Measurements from ENCODE around the gene TBX6.

TBX6 gene

GRCh38 chr16:30075503-30076275, 16.0 kb downstream of the TBX6 start, which contains the start of gene PPP4C:
PPP4C (plus strand) TSS chr16:30075994; CDS start chr16:30076378, 384 bp downstream.
- peak within 1 kb of the TSS; percentile 78 for H3K9ac ChIP-seq (ENCODE audit: low read length)
- peak within 1 kb of the TSS; percentile 82 for H3K4me2 ChIP-seq (ENCODE audit: low read length)
- peak within 1 kb of the TSS; percentile 93 for H3K27ac ChIP-seq (ENCODE audit: low read depth, low read length, poor library complexity, severe bottlenecking)
- no peak within 1 kb of the TSS for H2AFZ ChIP-seq (ENCODE audit: low read length)
- TF ChIP-seq EZH2 (IDR thresholded peaks at IDR 0.05; ENCODE audit: borderline replicate concordance, low read length) = no peak
- TF ChIP-seq, protein P1, sequence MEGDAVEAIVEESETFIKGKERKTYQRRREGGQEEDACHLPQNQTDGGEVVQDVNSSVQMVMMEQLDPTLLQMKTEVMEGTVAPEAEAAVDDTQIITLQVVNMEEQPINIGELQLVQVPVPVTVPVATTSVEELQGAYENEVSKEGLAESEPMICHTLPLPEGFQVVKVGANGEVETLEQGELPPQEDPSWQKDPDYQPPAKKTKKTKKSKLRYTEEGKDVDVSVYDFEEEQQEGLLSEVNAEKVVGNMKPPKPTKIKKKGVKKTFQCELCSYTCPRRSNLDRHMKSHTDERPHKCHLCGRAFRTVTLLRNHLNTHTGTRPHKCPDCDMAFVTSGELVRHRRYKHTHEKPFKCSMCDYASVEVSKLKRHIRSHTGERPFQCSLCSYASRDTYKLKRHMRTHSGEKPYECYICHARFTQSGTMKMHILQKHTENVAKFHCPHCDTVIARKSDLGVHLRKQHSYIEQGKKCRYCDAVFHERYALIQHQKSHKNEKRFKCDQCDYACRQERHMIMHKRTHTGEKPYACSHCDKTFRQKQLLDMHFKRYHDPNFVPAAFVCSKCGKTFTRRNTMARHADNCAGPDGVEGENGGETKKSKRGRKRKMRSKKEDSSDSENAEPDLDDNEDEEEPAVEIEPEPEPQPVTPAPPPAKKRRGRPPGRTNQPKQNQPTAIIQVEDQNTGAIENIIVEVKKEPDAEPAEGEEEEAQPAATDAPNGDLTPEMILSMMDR (IDR thresholded peaks at IDR 0.05; ENCODE audit: low read length) = no peak
- peaks cover 59% of the 10 kb centered on the region for H3K36me3 ChIP-seq (ENCODE audit: insufficient read depth, low read length)
- peaks cover 29% of the 10 kb centered on the region for H3K79me2 ChIP-seq (ENCODE audit: insufficient read depth, low read length)
- peak within 1 kb of the TSS; percentile 82 for H3K4me3 ChIP-seq (ENCODE audit: low read depth, low read length, poor library complexity, severe bottlenecking)
- H4K20me1 ChIP-seq (ENCODE audit: insufficient read depth, low read length) = no peaks in the 10 kb centered on the region
- no peaks in the 10 kb centered on the region for H3K9me3 ChIP-seq (ENCODE audit: low read length)
- no peaks in the 10 kb centered on the region for H3K27me3 ChIP-seq (ENCODE audit: insufficient read depth, low read length)
- H3K4me1 ChIP-seq (ENCODE audit: insufficient read depth, low read length, severe bottlenecking) = peaks cover 41% of the 10 kb centered on the region
- no peaks in the 10 kb centered on the region for H3K9me2 ChIP-seq (ENCODE audit: low read depth, low read length)
- H3F3A ChIP-seq (ENCODE audit: insufficient read depth, low read length) = peaks cover 8% of the 10 kb centered on the region; the same call in 1 of the 2 replicates

DNA sequence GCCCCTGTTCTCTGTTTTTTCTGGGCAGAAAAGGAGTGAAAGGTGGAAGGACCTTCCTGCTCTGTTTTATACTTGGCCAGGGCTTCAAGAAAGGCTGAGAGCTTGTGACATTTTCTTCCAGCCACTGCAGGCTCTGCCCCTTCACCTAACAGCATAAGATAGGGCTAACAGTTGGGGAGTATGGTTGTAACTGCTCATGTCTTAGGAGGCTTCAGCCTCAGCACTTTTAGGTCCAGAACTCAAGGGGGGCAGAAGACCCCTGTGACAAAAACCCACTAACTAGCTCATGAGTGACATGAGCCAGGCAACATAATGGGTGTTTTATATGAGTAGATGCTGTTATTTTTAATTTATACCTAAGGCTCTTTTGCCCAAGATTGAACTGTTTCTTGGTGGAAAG, 21.2 kb downstream of the TBX6 start:
- no peaks in the 10 kb centered on the region for H3K9me3 ChIP-seq (ENCODE audit: low read length)
- H3K36me3 ChIP-seq (ENCODE audit: insufficient read depth, low read length) = peaks cover 73% of the 10 kb centered on the region
- H3F3A ChIP-seq (ENCODE audit: insufficient read depth, low read length) = peaks cover 8% of the 10 kb centered on the region; the same call in 1 of the 2 replicates
- no peaks in the 10 kb centered on the region for H4K20me1 ChIP-seq (ENCODE audit: insufficient read depth, low read length)
- peaks cover 59% of the 10 kb centered on the region for H3K4me1 ChIP-seq (ENCODE audit: insufficient read depth, low read length, severe bottlenecking)
- no peak overlapping the region; the same call in 1 of the 2 replicates for H3K9ac ChIP-seq (ENCODE audit: low read length)
- peaks cover 13% of the 10 kb centered on the region for H3K79me2 ChIP-seq (ENCODE audit: insufficient read depth, low read length)
- no peak overlapping the region for H3K4me2 ChIP-seq (ENCODE audit: low read length)
- no peaks in the 10 kb centered on the region for H3K27me3 ChIP-seq (ENCODE audit: insufficient read depth, low read length)
- TF ChIP-seq EZH2 (IDR thresholded peaks at IDR 0.05; ENCODE audit: borderline replicate concordance, low read length) = no peak
- TF ChIP-seq, protein P1 (IDR thresholded peaks at IDR 0.05; ENCODE audit: low read length) = no peak
- H2AFZ ChIP-seq (ENCODE audit: low read length) = no peak overlapping the region
- no peaks in the 10 kb centered on the region for H3K9me2 ChIP-seq (ENCODE audit: low read depth, low read length)
- H3K4me3 ChIP-seq (ENCODE audit: low read depth, low read length, poor library complexity, severe bottlenecking) = no peak overlapping the region
- peak overlapping the region; percentile 73 for H3K27ac ChIP-seq (ENCODE audit: low read depth, low read length, poor library complexity, severe bottlenecking)

- Histone ChIP-seq H3K79me2 (ENCODE audit: insufficient read depth, low read length) (peaks cover 13% of the 10 kb centered on the region), H4K20me1 (ENCODE audit: insufficient read depth, low read length) (no peaks in the 10 kb centered on the region), H3K36me3 (ENCODE audit: insufficient read depth, low read length) (peaks cover 73% of the 10 kb centered on the region), H3K4me1 (ENCODE audit: insufficient read depth, low read length, severe bottlenecking) (peaks cover 52% of the 10 kb centered on the region), H3K27ac (ENCODE audit: low read depth, low read length, poor library complexity, severe bottlenecking) (peak overlapping the region; percentile 73), H3K9ac (ENCODE audit: low read length) (no peak overlapping the region; the same call in 1 of the 2 replicates), H3K4me3 (ENCODE audit: low read depth, low read length, poor library complexity, severe bottlenecking) (peak overlapping the region; percentile 11), H3K4me2 (ENCODE audit: low read length) (peak overlapping the region; percentile 25; the same call in 1 of the 2 replicates), H3K27me3 (ENCODE audit: insufficient read depth, low read length) (no peaks in the 10 kb centered on the region), H3F3A (ENCODE audit: insufficient read depth, low read length) (peaks cover 8% of the 10 kb centered on the region; the same call in 1 of the 2 replicates), H2AFZ (ENCODE audit: low read length) (no peak overlapping the region), H3K9me3 (ENCODE audit: low read length) (no peaks in the 10 kb centered on the region), H3K9me2 (ENCODE audit: low read depth, low read length) (no peaks in the 10 kb centered on the region)
- TF ChIP-seq, protein P1 (IDR thresholded peaks at IDR 0.05; ENCODE audit: low read length) = no peak
- no peak for TF ChIP-seq EZH2 (IDR thresholded peaks at IDR 0.05; ENCODE audit: borderline replicate concordance, low read length)
Measured at GRCh38 chr16:30069611-30070462, 21.9 kb downstream of the TBX6 start.
